Activated T-cell treated with anti-CD3 and anti-CD28 coated beads for 24 hours (primary cell): Measurements from ENCODE around the gene DUSP5.

Experiments
- DNase-seq: peaks from one replicate; pipeline ENCODE4 v3.0.0-alpha.2; 2020; ENCODE audit warnings: low read depth

Gene DUSP5

GRCh38 chr10:110501142-110501937 is 3.6 kb downstream of the DUSP5 start:
- peak; percentile 41 for DNase-seq

DNA sequence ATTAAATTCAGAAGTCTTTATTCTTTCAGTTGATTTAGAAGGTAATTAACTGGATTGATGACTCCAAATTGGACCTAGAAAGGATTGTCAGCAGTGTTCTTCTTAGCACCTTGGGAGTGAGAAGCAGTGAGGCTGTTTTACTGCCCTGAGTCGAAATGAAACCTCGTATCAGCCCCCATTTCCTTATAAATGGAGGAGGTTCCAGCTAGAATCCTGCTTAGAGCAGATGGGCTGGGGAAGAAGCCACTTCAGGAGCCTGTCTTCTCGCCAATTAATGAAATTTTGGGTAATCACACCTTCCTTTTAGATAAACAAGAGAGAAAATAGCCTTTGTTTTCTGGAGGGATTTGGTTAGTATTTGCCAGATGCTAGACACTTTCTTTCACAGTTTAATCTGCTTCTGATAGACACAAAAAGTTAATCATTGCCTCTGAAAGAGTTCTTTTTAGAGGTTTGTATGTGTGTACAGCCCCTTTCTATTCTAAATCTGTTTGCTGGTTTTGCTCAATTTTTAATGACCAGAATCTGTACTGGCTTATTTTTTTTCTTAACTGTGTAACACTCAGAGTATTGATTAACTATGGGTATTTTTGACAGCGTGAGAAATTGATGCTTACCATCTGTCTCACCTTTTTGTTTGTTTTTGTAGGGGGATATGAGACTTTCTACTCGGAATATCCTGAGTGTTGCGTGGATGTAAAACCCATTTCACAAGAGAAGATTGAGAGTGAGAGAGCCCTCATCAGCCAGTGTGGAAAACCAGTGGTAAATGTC is 4.6 kb downstream of the DUSP5 start:
- DNase-seq = no peak

DNA sequence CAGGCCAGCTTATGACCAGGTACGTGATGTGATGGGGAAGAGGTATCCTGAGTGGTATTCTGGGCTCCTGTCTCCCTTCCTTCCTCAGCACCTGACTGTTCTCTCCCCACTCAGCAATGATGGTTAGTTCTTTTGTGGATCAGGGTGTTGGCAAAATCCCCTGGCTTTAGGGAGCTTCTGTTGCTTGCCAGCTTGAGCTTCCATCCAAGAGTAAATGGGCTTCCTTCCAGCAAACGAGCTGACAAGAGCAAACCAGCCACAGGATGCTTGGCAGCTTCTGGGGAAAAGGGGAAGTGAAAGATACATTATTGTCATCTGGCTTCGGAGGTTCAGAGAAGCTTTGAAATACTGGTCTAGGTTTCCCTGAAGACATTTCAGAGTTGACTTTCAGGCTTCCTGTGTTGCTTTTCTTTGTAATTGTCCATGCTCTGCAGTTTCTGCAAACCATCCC is 5.2 kb downstream of the DUSP5 start:
- peak; percentile 14 for DNase-seq

DNA sequence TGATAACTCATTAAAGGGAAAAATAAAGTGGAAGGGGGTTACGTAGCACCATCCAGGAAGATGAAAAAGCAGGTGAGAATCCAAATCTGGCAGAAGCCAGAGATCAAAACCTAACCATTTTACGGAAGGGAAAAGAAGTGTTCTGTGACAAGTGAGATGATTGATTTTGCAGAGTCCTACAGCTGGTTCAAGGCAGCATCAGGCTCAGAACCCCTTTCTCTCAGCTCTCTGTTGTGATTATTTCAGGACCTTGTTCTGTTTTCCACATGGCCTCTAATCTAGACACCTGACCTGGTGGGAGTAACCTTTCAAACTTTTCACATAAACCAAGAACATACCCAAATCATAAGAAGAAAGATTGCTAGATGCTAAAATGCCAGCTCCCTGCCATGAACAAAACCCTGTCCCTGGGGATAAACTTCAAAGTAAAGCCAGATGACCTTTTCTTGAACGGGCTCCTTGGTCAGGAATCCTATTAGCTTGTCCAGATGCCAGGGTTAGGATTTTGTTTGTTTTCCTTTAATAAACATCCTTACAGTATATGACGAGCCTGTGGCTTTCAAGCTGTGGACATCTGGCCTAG is 5.9 kb downstream of the DUSP5 start:
- no peak for DNase-seq

DNA sequence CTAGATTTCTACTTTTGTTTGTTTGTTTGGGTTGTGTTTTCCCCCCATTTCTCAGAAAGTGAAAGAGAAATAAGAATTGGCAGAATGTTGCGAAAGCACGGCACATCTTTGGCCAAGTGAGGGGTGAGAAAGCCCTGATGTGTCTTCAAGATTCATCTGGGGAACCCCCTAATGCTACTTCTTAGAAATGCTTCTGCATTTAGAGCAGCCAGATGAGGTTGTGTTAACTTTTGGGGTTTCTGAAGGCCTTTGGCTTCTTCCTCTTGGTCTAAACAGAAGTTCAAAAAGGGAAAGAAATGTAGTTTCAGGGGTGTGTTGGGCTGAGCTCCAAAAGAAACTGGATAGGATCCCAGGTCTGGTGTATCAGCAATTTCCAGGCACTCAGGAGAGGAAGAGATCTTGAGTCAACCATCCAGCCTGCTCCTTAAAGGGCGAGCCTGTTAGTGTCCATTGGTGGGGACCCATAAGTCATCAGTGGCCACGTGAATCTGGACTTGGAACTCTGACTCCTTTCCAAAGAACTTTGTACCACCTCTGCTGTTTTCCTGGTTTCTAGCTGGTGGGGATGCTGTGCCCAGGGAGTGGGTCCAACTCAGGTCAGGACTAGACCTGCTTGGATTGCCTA is 6.5 kb downstream of the DUSP5 start:
- peak; percentile 52 for DNase-seq

- no peak for DNase-seq
These were observed 7.5 kb downstream of the DUSP5 start for GRCh38 chr10:110505130-110505770.

DNA sequence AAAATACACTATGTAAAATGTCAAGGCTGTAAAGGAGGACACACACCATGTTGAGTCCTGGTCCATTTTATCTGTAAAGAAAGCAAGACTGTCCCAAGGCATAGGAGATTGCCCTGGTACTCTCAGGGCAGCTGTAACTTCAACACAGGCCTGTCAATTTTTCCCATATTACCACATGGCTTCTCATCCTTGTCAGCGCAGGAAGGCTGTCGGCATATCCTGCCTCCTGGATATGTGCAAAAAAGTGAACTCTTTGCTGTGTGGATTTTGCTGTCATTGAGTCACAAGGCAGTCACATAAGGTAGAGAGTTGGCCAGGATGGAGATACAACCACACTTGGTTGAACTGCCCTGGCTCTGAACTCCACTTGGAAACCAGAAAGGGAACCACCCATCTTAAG is 8.7 kb downstream of the DUSP5 start:
- no peak for DNase-seq

DNA sequence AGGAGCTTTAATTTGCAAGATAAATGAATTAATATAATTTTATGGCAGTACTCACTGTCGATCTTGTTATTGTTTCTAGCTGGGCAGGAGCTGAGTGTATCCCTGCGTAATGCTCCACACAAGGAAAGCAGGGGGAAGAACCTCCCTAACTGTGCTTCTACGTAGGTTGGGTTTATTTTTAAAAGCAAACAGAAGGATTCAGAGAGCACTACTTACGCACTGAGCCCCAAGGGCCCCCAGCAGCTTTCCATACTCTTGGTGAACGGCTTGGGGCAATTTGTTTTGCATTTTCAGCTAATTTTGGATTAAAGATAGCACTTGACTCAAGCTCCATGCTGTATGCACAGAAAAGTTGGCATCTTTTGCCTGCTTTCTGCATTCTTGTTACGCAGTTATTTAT is 9.6 kb downstream of the DUSP5 start:
- no peak for DNase-seq

DNA sequence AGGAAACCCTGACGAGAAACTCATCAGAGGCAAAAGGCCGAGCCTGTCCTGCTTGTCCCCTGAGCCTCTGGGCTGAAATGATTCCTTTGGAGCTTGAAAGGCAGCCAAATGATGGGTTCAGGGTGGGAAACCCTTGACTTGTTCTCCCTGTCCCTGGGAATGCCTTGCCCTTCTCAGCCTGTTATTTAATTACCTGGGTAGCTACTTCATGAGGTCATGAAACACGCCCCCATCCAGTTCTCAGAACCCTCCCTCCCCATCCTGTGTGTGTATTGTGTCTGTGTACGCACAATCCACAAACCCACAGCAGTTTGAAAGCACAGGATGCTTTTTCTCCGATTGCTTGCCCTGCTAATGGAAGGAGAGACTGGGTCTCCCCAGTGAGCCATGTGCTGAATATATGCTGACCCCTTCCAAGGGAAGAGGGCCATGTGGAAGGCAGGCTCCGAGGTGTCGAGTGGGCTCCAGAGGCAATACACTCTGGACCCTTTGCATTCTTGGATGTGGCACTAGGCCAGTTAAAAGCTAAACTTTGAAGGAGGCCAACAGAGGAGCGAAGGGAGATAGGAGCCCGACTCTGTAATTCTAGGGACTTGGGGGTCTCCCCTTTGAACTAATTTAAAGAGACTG is 10.6 kb downstream of the DUSP5 start:
- no peak for DNase-seq

DNA sequence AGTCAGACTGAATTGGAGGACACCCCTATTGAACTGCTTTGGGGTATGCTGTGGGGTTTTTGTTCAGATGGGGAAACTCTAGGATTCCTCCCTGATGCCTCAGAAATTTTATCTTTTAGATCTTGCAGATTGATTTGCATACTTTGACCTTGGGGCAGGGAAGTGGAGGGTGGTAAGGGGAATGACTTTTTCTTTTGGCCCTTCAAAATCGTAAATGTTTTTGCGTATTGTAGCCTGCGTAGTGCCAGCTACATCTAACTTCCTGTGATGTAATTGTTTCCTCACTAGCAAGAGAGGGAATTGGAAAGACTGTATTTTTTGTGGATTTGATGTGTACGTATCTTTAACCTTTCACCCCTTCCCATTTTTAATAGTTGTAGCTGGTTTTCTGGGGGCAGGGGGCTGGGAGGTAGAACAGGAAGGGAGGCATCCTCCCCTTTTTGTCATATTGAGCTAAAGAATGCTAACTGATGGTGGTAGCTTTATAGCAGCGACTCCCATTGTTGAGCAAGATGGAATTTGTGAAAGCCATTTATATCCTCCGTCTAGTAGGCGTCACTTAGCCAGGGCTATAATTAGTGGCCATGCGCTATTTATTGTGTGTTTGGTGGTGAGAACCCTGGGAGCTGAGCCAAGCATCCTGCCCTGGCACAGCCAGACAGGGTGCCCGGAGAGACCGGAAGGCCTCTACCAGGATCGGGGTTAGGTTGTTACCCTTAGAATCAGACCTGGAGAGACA is 11.3 kb downstream of the DUSP5 start:
- no peak for DNase-seq

GRCh38 chr10:110509560-110509959 is 11.9 kb downstream of the DUSP5 start:
- no peak for DNase-seq

DNA sequence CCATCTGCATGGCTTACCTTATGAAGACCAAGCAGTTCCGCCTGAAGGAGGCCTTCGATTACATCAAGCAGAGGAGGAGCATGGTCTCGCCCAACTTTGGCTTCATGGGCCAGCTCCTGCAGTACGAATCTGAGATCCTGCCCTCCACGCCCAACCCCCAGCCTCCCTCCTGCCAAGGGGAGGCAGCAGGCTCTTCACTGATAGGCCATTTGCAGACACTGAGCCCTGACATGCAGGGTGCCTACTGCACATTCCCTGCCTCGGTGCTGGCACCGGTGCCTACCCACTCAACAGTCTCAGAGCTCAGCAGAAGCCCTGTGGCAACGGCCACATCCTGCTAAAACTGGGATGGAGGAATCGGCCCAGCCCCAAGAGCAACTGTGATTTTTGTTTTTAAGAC is 12.4 kb downstream of the DUSP5 start:
- DNase-seq = no peak

- no peak for DNase-seq
These were observed 13.0 kb downstream of the DUSP5 start for GRCh38 chr10:110510730-110511129.

GRCh38 chr10:110511734-110512449 is 14.2 kb downstream of the DUSP5 start:
- DNase-seq = no peak

DNA sequence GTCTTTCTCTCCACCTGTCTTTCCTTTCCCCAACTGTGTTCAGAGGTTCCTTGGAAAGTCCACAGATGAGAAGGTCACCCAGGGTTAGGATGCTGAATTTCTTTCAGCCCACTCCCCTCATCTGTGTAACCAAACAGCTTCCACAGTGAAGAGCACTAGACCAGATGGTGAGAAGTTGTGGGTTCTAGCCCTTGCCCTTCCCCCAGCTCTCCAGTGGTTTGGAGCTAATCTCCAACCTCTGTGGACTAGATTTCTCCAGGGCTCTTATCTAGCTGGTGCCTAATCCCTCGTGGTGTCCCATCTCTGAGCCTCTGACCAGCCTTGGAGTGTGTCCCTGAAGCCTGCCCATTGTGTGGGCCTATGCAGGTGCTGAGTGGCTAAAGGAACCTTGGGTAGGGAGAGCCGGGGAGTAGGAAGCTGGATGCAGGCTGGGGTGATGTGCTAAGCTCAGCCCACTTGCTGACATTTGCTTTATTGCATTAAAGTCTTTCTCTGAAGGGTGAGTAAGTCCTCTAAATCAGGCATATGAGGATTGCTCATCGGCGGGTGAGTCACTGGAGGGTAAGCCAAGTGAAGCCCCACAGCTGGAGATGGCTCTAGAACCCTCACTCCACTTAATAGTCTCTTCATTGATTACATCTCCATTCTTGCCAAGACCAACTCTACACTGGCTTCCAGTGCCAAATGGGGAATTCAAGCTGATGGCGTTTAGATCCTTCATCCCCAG is 14.9 kb downstream of the DUSP5 start:
- DNase-seq = peak; percentile 62

- no peak for DNase-seq
These were observed 16.2 kb downstream of the DUSP5 start for GRCh38 chr10:110513949-110514348.

DNA sequence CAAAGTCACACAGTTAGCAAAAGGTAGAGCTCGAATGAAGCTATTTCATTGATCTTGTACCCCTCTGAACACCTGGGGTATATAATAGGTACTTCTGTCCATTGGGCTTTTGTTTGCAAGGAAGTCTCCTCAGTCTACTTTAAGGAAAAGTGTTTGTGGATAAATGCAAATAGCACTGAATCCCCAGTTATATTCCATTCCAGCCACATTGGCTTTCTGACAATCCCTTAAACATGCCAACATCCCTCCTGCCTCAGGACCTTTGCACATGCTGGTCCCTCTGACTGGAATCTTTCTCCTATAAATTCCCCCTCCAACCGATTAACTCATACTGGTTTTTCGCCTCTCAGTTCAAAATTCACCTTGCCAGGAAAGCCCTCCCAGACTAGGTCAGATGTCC is 17.1 kb downstream of the DUSP5 start:
- no peak for DNase-seq

DNA sequence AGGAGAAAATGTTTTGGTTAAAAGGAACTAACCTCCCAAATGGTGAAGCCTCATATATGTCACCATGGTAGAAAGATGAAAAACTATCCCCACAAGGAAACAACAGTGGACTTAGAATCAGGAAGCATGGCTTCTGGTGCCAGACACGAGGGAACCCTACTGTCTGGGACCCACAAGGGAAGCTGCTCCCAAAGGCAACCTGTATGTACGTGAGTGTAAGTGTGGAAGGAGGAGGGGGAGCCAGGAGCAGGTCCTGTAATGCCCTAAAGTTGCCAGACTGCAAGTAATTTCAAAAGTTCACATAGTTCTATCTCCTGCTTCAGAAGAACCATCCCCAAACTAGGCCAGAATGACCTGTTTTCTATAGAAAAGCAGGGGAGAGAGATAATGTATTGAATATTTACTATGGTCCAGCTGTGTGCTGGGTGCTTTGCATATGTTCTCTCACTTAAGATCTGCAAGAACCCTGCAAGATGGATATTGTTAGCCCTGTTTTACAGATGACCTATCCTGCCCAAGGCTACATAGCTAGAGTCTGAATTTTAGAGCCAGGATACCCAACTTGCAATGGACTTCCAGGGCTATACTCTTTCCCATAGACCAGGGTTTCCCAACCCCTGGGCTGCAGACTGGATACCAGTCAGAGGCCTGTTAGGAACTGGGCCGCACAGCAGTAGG is 19.2 kb downstream of the DUSP5 start:
- DNase-seq = no peak
